Type B pancreatic cell (in vitro differentiated cells): ENCODE measurements around the gene SIK2. TPM values are rescaled to one million over a fixed set of nuclear protein-coding genes. Genes with fewer than 3 reads are reported as not detected.
A peak's percentile ranks its signal among the peaks of the same experiment; 100 is the strongest.

ENCODE experiments used
- DNase-seq: peaks from one replicate; pipeline ENCODE4 v3.0.0; 2021; ENCODE audit warnings: mixed read lengths; ENCODE audit not compliant: unreplicated experiment; ENCODE audit errors: extremely low spot score
- H3K27ac Mint-ChIP-seq: 2 replicates; pipeline ENCODE4 v1.8.0; 2021; ENCODE audit warnings: mild to moderate bottlenecking, mixed read lengths
- H3K27me3 Mint-ChIP-seq: 2 replicates; pipeline ENCODE4 v1.8.0; 2021; ENCODE audit warnings: mixed read lengths
- H3K36me3 Mint-ChIP-seq: 2 replicates; pipeline ENCODE4 v1.8.0; 2021; ENCODE audit warnings: mixed read lengths
- H3K4me1 Mint-ChIP-seq: one replicate; pipeline ENCODE4 v1.8.0; 2021; ENCODE audit warnings: mixed read lengths; ENCODE audit not compliant: unreplicated experiment
- H3K4me3 Mint-ChIP-seq: 2 replicates; pipeline ENCODE4 v1.8.0; 2021; ENCODE audit warnings: mild to moderate bottlenecking, mixed read lengths
- H3K9me3 Mint-ChIP-seq: 2 replicates; pipeline ENCODE4 v1.8.0; 2021; ENCODE audit warnings: mixed read lengths
- total RNA-seq: library from RNA; stranded (reverse); gene quantifications from 2 replicates; pipeline ENCODE4 v1.2.1, GENCODE V29; 2021; ENCODE audit warnings: low replicate concordance
- TF ChIP-seq, protein P1 (sequence below): fragments of 200-600 bp; sonication (generic); conservative IDR thresholded peaks from 2 replicates; pipeline ENCODE4 v1.5.0; 2021; ENCODE audit warnings: antibody characterized with exemption, mild to moderate bottlenecking

SIK2 gene
- total RNA-seq, 1 donor from 2014 or later = 28.0 TPM

DNA sequence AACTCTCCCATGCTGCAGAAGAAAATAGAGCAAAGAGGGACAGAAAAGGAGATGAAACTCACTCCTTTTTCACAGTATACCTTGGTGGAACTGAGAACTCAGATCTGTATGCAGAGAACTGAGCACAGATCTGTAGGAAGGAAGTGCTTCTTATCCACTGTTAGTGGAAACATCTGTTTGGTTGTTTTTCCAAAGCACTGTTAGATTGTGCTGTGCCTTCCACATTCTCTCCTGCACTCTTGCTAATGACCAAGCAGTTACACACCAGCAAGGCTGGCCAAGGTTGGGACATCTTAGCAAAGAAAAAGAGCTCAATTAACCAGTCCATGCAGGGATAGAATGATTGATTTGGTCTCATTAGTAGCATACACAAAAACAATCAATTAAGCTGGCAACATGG, 20.1 kb upstream of the SIK2 start:
- H3K4me1 Mint-ChIP-seq = peaks cover 4% of the 10 kb centered on the region
- H3K9me3 Mint-ChIP-seq = no peaks in the 10 kb centered on the region

DNA sequence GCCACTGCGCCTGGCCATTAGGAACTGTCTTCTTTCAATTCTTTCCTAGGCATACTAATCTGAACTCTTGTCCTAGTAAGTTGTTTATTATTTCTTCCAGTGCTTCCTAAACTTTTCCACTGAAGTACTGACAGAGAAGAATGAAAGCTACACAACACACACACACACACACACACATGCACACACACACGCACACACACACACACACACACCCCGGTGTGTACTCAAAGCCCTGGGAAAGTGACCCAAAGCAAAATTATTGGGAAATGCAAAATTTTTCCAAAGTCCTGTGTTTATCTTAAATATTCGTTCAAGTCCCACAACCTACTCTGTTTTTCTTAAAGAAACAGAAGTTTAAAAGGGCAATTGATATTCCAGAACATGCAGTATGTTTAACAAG, 19.4 kb upstream of the SIK2 start:
- TF ChIP-seq, protein P1, sequence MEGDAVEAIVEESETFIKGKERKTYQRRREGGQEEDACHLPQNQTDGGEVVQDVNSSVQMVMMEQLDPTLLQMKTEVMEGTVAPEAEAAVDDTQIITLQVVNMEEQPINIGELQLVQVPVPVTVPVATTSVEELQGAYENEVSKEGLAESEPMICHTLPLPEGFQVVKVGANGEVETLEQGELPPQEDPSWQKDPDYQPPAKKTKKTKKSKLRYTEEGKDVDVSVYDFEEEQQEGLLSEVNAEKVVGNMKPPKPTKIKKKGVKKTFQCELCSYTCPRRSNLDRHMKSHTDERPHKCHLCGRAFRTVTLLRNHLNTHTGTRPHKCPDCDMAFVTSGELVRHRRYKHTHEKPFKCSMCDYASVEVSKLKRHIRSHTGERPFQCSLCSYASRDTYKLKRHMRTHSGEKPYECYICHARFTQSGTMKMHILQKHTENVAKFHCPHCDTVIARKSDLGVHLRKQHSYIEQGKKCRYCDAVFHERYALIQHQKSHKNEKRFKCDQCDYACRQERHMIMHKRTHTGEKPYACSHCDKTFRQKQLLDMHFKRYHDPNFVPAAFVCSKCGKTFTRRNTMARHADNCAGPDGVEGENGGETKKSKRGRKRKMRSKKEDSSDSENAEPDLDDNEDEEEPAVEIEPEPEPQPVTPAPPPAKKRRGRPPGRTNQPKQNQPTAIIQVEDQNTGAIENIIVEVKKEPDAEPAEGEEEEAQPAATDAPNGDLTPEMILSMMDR = no peak
- Mint-ChIP-seq H3K27ac (no peak overlapping the region), H3K4me3 (no peak overlapping the region), H3K4me1 (peaks cover 4% of the 10 kb centered on the region), H3K36me3 (no peaks in the 10 kb centered on the region), H3K27me3 (no peaks in the 10 kb centered on the region), H3K9me3 (no peaks in the 10 kb centered on the region)
- DNase-seq = no peak

More for the DNA sequence above, 20.1 kb upstream of the SIK2 start:
- Mint-ChIP-seq H3K27me3 (no peaks in the 10 kb centered on the region), H3K4me3 (no peak overlapping the region), H3K27ac (no peak overlapping the region), H3K36me3 (no peaks in the 10 kb centered on the region)
- DNase-seq = no peak
- TF ChIP-seq, protein P1 = no peak

DNA sequence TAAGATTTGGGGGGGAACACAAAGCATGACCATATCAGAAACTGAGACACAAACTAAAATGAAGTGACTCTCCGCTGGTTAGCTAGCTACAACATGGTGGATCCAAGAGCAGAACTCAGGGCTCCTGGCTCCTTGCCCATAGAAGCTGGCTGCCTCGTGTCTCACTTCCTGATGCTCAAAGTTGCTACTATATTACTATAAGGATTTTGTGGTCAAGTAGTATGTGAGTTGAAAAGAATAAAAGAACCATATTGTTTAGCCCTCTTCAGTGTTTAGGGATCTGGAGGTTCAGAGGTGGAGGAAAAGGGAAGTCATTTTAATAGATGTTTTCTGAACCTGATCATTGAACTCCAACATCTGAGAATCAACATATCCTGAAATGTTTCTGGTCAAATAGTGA, 16.9 kb upstream of the SIK2 start:
- H3K36me3 Mint-ChIP-seq = no peaks in the 10 kb centered on the region
- H3K4me1 Mint-ChIP-seq = peaks cover 4% of the 10 kb centered on the region
- no peaks in the 10 kb centered on the region for H3K27me3 Mint-ChIP-seq
- H3K4me3 Mint-ChIP-seq = no peak overlapping the region
- H3K27ac Mint-ChIP-seq = no peak overlapping the region
- H3K9me3 Mint-ChIP-seq = no peaks in the 10 kb centered on the region
- TF ChIP-seq, protein P1 = no peak
- no peak for DNase-seq

DNA sequence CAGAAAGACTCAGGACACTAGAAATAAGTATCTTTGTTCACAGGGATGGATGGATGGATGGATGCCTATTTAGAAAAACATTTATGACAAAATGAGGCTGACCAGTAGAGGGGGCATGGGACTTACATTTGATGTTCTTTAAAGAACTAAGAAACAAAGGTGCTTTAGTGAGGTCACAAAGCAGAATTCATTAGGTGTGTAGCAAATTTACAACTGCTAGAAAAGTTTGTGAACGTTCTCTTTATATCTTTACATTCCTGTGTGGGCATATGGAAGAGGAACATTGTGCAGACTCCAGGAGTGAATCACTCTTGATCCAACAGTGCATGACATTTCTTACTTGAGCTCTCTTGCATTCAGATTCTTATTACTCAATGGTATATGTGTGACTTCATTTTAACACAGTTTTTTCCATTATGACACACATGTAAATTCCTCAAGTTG, 15.8 kb upstream of the SIK2 start:
- H3K27me3 Mint-ChIP-seq = no peaks in the 10 kb centered on the region
- no peak overlapping the region for H3K27ac Mint-ChIP-seq
- no peaks in the 10 kb centered on the region for H3K36me3 Mint-ChIP-seq

DNA sequence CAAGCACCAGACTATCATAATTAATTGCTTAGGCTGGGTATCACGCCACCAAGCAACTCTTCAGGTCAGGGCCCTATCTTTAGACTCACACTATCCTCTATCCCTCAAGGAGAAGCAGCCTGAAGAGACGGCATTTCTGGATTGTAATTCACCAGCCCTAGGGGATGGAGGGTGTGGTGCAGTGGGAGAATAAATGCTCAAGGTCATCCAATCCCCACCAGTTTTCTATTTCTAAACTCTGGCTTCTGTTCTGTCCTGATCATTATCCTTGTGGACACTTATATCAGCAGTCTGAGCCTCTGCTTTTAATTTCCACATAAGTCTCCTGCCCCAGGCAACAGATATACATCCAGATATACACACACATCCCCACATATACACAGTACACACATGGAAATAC, 13.1 kb upstream of the SIK2 start:
- DNase-seq = no peak
- Mint-ChIP-seq H3K36me3 (no peaks in the 10 kb centered on the region), H3K4me3 (no peak overlapping the region), H3K4me1 (no peaks in the 10 kb centered on the region), H3K9me3 (no peaks in the 10 kb centered on the region), H3K27me3 (no peaks in the 10 kb centered on the region), H3K27ac (no peak overlapping the region)
- TF ChIP-seq, protein P1 = no peak

More for the DNA sequence above, 15.8 kb upstream of the SIK2 start:
- TF ChIP-seq, protein P1 = peak; percentile 78
- no peaks in the 10 kb centered on the region for H3K9me3 Mint-ChIP-seq
- no peak for DNase-seq
- peaks cover 4% of the 10 kb centered on the region for H3K4me1 Mint-ChIP-seq
- H3K4me3 Mint-ChIP-seq = no peak overlapping the region
